GM03348 (cell line): Measurements from ENCODE around the gene BRME1.
"Not testable (repeated sequence)": the region's sequence is repeated elsewhere in the genome, so short reads cannot be mapped to it uniquely, and the experiment has no call there.

Source experiments
- DNase-seq: peaks from one replicate; pipeline ENCODE4 v3.0.0; 2012; ENCODE audit warnings: low spot score

The BRME1 gene

DNA sequence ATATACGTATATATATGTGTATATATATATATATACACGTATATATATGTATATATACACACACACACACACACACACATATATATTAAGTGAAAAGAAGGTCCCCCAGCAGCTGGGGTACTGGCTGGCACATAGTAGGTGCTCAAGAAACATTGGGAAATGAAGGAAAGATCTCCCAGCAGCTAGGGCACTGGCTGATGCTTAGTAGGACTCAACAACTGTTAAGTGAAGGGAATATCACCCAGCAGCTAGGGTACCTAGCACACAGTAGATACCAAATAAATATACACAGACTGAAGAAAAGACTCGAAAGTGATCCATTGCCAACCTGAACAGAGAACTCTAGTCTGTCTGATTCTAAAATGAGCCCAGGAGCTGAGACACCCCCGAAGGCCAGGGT lies 20.1 kb upstream of the BRME1 start:
- DNase-seq: no peak

DNA sequence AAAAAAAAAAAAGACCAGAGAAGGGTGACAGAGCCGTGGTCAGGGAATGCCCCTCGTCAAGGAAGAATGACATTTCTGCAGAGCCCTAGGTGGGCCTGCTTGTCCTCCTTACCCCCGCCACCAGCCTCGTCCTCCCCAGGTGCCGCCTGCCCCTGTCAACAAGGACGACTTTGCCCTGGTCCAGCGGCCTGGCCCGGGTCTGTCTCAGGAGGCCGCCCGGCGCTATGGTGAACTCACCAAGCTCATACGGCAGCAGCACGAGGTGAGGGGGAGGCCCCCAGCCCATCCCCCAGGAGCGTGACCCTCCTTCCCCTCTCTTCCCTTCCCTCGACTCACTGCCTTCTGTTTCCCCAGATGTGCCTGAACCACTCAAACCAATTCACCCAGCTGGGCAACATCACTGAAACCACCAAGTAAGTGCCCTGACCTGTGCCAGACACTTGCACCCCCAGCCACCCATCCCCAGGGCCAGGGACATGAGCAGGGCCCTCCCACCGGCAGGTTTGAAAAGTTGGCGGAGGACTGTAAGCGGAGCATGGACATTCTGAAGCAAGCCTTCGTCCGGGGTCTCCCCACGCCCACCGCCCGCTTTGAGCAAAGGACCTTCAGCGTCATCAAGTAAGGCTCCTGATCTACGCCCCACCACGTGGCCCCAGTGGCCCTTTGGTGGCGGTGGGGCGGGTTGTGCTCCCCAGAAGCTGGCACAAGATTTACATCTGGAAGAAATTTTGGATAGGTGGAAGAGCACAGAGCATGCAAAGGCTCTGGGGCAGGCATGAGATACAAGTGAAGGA lies 17.5 kb upstream of the BRME1 start:
- no peak for DNase-seq

DNA sequence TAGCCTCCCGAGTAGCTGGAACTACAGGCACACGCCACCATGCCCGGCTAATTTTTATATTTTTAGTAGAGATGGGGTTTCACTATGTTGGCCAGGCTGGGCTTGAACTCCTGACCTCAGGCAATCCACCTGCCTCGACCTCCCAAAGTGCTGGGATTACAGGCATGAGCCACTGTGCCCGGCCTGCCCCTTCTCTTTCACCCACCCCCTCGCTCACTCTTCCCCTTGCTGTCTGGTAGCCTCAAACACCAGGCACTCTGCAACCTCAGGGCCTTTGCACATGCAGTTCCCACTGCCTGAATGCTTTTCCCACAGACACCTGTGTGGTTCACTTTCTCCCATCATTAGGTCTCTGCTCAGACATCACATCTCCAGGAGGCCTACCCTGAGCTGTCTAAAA lies 16.2 kb upstream of the BRME1 start:
- not testable (repeated sequence) for DNase-seq

DNA sequence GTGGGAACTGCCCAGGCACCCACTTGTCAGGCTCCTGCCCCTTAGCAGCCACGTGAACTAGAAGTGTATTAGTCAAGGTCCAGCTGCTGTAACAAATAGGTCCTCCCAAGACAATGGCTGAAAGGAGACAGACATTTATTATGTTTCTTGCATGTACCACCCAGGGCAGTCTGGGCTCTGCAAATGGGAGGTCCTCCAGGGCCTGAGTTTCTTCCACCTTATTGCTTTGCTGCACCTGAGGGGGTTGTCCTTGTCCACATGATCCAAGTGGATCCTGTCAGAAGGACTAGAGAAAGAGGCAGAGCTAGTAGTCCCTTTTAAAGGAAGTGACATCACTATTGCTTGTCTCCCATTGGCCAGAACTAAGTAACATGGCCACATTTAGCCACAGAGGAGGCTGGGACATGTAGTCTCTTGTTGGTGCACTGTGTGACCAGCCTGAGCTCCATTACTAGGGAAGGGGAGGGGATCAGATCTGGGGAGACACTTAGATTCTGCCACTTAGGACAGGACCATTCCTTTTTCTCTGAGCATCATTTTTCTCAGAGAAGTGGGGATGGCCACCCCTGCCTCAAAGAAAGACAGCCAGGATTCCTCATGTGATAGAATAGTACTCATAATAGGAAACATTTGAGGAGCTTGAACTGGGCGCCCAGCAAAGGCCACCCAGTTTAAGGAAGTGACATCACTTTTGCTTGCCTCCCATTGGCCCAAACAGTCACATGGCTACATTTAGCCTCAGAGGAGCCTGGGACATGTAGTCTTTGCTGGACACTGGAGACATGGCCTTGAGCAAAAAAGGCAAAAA lies 15.2 kb upstream of the BRME1 start:
- DNase-seq: peak; percentile 55

DNA sequence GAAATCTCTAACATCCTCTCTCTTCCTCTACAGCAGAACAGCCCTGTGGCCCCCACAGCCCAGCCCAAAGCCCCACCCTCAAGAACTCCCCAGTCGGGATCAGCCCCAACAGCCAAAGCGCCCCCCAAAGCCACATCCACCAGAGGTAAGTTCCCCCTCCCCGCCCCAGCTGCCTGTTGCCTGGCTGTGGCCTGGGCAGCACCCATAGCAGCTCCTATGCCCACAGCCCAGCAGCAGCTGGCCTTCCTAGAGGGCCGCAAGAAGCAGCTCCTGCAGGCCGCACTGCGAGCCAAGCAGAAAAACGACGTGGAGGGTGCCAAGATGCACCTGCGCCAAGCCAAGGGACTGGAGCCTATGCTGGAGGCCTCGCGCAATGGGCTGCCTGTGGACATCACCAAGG lies 14.6 kb upstream of the BRME1 start:
- DNase-seq: no peak

DNA sequence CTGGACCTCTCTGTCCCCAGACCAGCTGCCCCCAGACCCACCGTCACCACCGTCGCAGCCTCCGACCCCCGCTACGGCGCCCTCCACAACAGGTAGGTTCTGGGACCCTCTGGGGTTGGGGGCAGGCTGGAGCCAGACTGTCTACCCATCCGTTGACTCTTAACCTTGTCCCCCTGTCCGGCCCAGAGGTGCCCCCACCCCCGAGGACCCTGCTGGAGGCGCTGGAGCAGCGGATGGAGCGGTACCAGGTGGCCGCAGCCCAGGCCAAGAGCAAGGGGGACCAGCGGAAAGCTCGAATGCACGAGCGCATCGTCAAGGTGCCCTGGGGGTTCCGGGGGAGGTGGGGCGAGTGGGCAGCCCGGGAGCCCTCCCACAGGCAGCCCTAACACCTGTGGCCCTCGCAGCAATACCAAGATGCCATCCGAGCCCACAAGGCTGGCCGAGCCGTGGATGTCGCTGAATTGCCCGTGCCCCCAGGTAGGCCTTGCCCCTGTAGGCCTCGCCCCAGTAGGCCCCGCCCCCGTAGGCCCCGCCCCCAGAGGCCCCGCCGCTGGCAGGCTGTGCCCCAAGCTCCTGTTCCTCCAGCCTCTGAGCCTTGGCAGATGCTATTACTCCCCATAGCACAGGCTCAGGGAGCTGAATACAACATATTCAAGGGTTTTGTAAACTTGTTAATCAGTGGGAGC lies 13.0 kb upstream of the BRME1 start:
- no peak for DNase-seq

DNA sequence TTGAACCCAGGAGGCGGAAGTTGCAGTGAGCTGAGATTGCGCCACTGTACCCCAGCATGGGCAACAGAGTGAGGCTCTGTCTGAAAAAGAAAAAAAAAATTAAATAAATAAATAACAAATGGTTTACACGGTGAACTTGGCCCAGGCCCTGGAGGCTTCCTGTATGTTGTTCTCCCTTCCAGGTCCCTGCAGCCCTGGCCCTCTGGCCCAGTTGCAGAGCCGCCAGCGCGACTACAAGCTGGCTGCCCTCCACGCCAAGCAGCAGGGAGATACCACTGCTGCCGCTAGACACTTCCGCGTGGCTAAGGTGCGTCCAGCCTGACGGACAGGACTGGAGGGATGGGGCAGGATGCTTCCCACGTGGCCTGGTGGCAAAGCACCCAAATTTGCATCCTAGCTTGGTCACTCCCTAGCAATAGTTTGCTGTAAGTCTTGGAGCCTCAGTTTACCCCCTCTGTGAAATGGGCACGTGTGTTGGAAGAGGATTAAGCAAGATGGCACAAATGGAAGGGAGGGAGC lies 12.0 kb upstream of the BRME1 start:
- no peak for DNase-seq

DNA sequence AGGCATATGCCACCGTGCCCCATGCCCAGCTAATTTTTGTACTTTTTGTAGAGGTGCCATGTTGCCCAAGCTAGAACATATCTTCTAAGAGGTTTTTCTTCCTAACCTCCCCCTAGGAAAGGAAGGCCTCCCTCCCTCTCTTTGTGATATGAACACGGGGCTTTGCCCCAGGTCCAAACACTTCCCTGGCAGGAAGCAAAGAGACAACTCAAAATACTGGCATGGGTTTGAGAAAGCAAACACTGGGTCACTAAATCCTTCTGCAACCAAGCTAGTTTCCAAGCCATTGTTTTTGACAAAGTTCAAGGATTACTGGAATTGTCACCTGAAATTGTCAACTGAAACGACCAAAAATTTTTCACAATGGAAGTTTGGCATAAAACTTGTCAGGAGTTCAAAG lies 8.9 kb upstream of the BRME1 start:
- no peak for DNase-seq

DNA sequence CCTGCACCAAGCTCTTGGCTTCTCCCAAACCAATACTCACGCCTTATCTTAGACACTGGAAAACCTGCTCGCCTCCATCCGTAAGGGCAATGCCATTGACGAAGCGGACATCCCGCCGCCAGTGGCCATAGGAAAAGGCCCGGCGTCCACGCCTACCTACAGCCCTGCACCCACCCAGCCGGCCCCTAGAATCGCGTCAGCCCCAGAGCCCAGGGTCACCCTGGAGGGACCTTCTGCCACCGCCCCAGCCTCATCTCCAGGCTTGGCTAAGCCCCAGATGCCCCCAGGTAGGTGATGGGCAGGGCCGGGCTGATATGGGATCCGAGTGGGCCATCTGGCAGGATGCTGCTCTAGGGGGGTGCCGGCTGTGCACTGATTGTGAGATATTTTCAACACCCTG lies 7.4 kb upstream of the BRME1 start:
- no peak for DNase-seq

DNA sequence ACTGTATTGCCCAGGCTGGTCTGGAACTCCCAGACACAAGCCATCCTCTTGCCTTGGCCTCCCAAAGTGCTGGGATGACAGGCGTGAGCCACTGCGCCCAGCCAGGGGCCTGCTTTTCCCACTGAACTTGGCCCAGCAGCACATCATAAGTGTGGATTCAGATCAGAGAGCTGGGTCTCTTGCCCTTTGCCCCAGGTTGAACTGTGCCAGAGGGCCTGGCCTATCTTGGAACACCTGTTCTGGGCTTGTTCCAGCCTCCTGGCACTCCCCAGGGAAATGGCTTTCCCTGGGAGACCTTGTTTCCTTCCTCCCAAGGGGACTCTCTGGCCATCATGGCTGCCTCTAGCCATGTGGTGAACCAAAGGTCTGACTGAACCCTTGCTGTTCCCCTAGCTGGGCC lies 3.5 kb upstream of the BRME1 start:
- no peak for DNase-seq

DNA sequence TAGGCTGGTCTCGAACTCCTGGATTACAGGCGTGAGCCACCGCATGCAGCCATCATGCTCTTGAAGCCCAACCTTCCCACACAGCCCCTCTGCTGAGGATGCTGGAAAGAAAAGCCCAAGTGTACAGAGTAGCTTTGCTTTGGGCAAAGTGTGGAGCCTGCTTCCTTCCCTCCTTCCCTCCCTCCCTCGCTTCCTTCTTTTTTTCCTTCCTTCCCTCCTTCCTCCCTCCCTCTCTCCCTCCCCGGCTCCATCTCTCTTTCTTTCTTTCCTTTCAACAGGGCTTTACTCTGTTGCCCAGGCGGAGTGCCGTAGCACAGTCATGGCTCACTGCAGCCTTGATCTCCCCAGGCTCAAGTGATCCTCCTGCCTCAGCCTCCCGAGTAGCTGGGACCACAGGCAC lies 2.8 kb upstream of the BRME1 start:
- no peak for DNase-seq

DNA sequence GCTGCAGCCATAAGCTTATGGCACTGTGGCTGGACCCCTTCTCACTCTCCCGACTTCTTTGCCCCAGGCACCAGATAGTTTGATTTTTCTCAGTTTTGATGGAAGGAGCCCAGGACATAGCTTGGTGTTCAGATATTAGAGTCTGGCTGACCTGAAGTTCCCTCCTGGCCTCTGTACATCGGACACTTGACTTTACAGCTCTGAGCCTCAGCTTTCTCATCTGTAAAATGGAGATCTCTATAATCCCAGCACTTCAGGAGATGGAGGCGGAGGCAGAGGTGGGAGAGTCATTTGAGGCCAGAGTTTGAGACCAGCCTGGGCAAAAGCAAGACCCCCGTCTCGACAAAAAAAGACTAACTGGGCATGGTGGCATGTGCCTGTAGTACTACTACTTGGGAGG lies 993 bp upstream of the BRME1 start:
- no peak for DNase-seq

DNA sequence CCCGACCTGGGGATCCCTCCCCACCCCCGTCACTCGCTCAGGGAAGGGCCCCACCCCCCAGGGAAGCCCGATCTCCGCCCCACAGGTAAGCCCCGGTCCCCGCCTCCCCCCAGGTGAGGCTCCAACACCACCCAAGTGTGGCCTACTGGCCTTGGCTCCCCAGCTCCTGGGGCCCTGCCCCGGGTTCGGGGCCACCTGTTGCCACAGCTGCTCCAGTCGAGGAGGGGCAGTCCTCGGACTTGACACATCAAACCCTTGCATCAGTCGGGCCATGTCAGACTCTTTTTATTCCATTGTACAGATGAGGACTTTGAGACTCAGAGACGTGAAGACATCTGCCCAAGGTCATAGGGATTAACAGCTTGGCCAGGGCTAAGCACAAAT lies 596 bp upstream of the BRME1 start:
- no peak for DNase-seq

DNA sequence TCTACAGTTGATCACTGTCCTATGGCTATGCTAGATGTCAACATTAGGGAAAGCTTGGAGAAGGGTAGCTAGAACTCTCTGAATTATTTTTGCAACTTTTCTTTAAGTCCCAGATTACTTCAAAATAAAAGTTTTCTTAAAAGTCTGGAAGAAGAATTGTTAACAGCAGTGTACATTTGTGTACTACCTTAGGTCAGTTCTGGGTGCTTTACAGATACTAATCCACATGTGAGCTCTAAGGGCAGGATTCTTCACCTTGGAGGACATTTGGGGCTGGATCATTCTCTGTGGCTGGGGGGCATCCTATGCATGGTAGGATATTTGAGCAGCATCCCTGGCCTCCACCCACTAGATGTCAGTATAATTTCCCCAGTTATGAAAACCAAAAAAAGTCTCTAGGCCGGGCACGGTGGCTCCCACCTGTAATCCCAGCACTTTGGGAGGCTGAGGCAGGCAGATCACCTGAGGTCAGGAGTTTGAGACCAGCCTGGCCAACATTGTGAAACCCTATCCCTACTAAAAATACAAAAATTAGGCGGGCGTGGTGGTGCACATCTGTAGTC lies 2.8 kb downstream of the BRME1 start:
- no peak for DNase-seq

DNA sequence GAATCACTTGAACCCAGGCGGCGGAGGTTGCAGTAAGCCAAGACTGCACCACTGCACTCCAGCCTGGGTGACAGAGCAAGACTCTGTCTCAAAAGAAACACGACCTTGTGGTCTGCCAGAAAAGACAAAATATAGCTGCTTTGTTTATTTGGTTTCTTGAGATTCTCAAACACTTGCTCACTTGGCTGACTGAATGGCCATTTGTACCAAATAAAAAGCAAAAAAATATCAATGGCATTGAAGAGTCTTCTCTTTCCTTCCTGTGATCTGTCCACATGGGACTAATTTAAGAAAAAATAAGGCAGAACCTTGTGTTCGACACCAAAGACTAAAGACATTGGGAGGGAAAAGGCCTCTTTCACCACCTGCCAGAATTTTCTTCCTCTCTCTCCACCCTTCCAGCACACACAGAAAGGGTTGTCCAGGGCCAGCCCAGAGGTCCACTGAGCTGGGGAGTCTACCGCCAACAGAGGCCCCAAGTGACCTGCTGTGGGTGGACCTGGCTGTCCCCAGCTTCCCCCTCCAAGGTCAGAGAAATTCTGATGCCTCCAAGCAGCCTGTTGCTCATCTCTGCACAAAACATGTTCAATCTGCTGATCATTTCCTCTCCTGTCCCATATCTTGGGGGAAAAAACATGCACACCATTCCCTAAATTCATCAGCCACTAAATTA lies 5.9 kb downstream of the BRME1 start:
- no peak for DNase-seq

DNA sequence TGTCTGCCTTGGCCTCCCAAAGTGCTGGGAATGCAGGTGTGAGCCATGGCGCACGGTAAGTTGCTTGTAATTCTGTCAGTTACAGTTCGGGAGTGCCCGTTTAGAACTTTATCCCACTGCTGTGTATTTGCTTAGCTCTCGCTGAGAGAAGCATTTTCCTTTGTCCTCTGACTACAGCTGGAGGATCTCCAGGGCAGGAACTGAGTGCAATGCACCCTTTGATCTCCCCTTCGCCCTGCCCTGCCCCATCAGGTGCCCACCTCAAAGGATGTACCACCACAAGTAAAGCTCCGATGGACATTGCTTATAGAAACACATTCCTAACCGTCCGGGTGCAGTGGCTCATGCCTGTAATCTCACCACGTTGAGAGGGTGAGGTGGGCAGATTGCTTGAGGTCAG lies 6.5 kb downstream of the BRME1 start:
- no peak for DNase-seq

DNA sequence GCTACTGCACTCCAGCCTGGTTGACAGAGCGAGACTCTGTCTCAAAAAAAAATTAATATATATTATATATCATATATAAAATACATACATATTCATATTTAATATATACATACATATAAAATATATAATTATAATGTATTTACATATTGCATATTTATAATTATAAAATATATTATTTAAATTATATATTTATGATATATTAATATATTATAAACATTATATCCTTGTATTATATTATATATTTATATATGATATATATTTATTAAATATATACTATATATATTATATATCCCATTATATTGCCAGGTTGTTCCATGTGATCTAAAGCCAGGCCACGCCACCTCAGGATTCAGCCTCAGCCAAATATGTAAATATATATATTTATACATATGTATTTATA lies 9.7 kb downstream of the BRME1 start:
- no peak for DNase-seq

DNA sequence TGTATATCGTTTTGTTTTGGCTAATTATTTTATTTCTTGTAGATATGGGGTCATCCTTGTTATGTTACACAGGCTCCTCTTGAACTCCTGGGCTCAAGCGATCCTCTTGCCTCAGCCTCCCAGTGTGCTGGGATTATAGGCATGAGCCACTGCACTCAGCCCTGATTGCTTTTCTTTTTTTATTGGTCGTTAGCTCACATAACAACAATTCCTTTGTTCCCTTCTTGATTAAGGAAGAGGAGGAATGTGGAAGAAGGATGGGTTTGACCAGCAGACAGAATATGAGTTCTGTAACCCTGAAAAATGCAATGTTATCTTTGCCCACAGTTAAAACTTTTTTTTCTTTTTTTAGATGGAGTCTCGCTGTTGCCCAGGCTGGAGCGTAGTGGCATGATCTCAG lies 11.4 kb downstream of the BRME1 start:
- DNase-seq: no peak

DNA sequence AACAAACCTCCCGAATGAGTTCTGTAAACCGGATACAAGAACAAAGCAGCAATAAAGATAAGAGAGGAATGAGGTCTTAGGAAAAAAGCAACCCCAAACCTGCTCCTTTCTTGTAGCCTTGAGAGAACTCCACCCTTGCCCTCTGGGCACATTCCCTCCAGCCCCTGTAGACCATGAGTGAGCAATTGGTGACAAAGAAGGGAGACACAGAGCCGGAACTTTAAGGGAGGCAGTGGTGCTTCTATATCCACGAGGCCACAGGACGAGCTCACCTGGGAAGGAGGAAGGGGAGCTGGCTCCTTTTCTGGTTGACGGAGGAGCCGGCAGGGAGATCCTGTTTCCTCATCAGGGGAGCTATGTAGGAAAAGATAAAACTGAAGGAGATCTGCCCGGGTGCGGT lies 13.0 kb downstream of the BRME1 start:
- DNase-seq: no peak

DNA sequence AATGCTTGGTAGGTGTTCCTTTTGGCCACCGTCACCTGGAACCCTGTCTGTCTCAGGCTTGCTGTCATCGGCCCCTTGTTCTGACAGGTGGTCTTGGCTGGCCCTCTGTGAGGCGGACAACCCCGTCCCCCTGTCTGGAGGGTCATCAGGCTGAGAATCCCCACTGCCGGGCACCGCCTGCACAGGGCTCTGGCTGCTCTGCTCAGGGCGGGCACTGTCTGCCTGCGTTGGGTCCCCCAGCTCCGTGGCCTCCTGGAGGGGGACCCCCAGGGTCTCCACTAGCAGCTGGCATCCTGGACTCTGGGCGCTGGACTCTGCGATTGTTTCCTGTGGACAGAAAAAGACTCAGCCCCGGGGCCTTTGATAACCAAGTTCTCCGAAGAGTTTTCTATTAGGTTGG lies 15.8 kb downstream of the BRME1 start:
- DNase-seq: no peak

DNA sequence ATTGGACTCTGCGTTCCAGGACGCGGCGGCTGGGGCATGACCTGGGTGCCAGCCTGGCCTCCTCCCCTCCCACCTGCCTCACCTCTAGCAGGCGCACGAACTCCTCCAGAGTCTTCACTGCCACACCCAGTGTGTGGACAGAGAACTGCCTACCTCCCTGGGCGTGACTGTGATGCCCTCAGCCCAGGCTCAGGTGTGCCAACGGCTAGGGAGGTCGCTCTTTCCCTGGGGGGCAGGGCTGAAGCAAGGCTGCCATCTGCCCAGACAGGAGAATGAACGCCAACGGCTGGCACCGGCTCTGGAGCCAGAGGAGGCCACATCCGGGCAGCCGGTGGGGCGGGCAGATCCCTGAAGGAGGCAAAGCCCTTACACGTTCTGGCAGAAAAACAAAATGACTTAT lies 17.6 kb downstream of the BRME1 start:
- DNase-seq: no peak

DNA sequence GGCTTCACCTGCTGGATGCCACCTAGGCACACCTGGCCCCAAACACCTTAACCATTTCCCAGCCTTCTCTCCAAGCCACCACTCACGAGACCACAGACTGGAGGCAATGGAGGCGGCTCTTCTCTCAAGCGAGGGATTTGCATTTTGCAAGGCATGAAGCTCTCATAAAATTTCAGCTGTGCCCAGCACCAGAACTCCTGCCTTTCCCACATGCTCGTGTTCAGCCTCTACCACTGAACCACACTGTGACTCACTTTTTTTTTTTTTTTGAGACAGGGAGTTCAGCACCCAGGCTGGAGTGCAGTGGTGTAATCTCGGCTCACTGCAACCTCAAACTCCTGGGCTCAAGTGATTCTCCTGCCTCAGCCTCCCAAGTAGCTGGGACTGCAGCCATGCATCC lies 18.4 kb downstream of the BRME1 start:
- DNase-seq: peak; percentile 62
